ENCODE data around the gene ATG9A.

DNA sequence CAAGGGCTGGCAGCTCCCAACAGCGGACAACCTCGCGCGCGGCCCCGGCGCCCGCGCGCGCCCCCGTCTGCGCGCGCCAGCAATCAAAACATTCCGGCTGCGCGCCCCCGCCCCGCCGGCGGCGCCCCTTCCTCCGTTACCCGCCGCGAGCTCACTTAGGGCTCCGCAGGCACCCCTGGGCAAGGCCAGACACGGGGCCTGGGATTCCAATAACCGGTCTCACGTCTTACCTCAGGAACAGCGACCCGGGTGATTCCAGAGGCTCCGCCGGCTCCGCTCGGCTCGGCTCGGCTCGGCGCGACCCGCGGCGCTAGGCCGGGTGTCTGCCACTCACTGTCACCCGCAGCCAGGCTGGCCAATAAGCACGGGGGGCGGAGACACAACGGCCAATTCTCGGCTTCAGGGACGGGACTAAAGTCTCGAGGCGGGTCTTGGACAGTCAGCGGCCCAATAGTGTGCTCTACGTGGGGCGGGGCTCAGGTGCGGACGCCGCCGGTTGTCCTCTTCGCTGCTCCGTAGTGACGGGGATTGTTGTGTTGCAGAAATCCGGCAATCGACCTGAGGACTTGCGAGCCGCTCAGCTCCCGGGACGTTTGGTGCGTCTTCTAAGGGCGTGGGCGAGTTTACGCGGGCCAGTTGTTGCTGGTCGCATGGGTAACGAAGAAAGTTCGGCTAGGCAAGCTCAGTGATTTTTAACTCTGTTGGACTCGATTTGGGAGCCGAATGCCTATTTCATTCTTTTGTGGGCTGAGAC lies at the start of gene ATG9A, which contains the start of gene ANKZF1:
- TF ChIP-seq POLR2A (IDR thresholded peaks at IDR 0.05) = peak; percentile 78
- TF ChIP-seq, protein P1, sequence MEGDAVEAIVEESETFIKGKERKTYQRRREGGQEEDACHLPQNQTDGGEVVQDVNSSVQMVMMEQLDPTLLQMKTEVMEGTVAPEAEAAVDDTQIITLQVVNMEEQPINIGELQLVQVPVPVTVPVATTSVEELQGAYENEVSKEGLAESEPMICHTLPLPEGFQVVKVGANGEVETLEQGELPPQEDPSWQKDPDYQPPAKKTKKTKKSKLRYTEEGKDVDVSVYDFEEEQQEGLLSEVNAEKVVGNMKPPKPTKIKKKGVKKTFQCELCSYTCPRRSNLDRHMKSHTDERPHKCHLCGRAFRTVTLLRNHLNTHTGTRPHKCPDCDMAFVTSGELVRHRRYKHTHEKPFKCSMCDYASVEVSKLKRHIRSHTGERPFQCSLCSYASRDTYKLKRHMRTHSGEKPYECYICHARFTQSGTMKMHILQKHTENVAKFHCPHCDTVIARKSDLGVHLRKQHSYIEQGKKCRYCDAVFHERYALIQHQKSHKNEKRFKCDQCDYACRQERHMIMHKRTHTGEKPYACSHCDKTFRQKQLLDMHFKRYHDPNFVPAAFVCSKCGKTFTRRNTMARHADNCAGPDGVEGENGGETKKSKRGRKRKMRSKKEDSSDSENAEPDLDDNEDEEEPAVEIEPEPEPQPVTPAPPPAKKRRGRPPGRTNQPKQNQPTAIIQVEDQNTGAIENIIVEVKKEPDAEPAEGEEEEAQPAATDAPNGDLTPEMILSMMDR (IDR thresholded peaks at IDR 0.05) = peak in 1 of 4 donors; percentile 2
